ENCODE results near the gene TMC4. TPM values are rescaled to one million over a fixed set of nuclear protein-coding genes. Genes with fewer than 3 reads are reported as not detected.

Gene TMC4
- total and polyA plus RNA-seq, 3 donors from 2014 or later, result 0.31 to 4.1 (median 0.43) TPM

DNA sequence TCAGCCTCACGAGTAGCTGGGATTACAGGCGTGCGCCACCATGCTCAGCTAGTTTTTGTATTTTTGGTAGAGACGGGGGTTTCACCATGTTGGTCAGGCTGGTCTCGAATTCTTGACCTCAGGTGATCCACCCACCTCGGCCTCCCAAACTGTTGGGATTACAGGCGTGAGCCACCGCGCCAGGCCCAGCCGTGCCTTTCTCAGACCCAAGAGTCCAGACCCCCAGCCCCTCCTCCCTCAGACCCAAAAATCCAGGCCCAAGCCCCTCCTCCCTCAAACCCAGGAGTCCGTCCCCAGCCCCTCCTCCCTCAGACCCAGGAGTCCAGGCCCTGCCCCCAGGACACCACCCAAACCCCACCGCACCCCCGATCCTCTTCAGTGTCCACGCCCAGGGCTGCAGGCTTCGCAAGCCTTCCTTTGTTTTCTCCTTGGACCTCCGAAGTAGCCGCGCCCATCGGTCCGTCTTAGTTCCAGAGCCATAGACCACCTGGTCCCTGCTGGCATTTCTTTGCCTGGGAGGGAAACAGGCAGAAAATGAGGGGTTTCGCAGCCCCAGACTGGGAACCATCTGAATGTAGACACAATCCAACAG, 3.7 kb downstream of the TMC4 start:
- H3K27ac ChIP-seq, result no peak overlapping the region

DNA sequence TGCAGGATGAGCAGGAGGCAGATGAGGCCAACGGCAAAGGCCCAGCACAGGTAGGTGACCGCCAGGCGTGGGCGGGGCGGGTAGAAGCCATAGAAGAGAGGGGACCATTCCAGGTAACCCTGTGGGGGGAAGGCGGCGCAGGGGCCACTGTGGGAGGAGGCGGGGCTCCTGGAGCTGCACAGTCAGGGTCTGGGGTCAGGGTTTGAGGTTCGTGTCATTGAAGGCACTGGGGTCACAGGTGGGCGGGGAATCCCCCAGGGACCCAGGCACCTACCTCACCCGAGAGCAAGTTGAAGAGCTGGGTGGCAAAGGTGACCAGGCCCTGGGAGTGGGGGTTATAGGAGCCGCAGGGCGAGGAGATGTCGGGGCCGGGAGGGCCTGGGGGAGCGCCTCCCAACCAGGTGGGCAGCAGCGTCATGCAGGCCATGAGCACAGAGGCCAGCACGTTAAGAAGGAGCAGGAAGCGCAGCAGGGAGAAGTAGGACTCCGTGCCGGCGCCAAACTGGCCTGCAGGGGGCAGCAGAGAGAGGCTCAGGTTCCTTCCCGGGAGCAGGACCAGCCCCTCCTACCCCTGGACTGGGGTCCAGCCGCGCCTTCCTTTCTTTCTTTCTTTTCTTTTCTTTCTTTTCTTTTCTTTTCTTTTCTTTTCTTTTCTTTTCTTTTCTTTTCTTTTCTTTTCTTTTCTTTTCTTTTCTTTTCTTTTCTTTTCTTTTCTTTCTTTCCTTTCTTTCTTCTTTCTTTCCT, 4.6 kb downstream of the TMC4 start:
- peaks cover 6% of the 10 kb centered on the region for H3K4me1 ChIP-seq
- H3K36me3 ChIP-seq (ENCODE audit: low read depth, missing control alignments), result no peaks in the 10 kb centered on the region
- H3K27ac ChIP-seq, result no peak overlapping the region
- peak; percentile 95 for DNase-seq
- TF ChIP-seq POLR2A (IDR thresholded peaks at IDR 0.05), result no peak
- TF ChIP-seq, protein P1, sequence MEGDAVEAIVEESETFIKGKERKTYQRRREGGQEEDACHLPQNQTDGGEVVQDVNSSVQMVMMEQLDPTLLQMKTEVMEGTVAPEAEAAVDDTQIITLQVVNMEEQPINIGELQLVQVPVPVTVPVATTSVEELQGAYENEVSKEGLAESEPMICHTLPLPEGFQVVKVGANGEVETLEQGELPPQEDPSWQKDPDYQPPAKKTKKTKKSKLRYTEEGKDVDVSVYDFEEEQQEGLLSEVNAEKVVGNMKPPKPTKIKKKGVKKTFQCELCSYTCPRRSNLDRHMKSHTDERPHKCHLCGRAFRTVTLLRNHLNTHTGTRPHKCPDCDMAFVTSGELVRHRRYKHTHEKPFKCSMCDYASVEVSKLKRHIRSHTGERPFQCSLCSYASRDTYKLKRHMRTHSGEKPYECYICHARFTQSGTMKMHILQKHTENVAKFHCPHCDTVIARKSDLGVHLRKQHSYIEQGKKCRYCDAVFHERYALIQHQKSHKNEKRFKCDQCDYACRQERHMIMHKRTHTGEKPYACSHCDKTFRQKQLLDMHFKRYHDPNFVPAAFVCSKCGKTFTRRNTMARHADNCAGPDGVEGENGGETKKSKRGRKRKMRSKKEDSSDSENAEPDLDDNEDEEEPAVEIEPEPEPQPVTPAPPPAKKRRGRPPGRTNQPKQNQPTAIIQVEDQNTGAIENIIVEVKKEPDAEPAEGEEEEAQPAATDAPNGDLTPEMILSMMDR (IDR thresholded peaks at IDR 0.05), result peak; percentile 67 to 88 (median 87)
- no peaks in the 10 kb centered on the region for H3K27me3 ChIP-seq
- no peaks in the 10 kb centered on the region for H3K9me3 ChIP-seq
- intact Hi-C loops (cut with DNase I; ENCODE audit: low total_unique reads), result no loop called here
- whole genome bisulfite sequencing, 2 donors, result 16 to 19% methylated on average over 20 to 25 of the region's 25 CpGs
- H3K4me3 ChIP-seq, result no peak overlapping the region

More for the DNA sequence above, 3.7 kb downstream of the TMC4 start:
- Histone ChIP-seq H3K27me3 (no peaks in the 10 kb centered on the region), H3K9me3 (no peaks in the 10 kb centered on the region), H3K4me3 (no peak overlapping the region), H3K4me1 (peaks cover 6% of the 10 kb centered on the region), H3K36me3 (ENCODE audit: low read depth, missing control alignments) (no peaks in the 10 kb centered on the region)
- no peak for DNase-seq
- WGBS, 2 donors, result 77 to 78% methylated on average over 17 to 21 of the region's 21 CpGs
- intact Hi-C loops (cut with DNase I; ENCODE audit: low total_unique reads), result no loop called here
- no peak for TF ChIP-seq POLR2A (IDR thresholded peaks at IDR 0.05)
- TF ChIP-seq, protein P1 (IDR thresholded peaks at IDR 0.05), result no peak

DNA sequence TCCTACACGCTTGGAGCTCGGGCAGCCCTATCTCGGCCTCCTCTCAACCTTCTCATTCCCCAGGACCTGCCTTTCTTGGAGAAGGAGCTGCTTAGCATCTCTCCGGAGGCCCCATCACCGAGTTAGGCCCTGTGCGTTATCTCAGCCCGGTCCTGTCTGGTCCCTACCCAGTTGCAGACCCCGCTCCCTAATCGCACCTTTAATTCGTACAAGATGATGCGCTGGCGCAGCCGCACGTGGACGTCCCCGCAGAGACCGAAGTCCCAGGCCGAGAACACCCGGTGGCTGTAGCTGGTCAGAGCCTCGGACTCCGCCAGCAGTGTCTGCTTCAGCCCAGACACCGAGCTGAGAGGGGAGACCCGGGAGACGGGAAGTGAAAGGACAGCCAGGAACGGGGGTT, 7.7 kb downstream of the TMC4 start:
- Histone ChIP-seq H3K36me3 (ENCODE audit: low read depth, missing control alignments) (no peaks in the 10 kb centered on the region), H3K4me1 (peaks cover 10% of the 10 kb centered on the region), H3K27me3 (no peaks in the 10 kb centered on the region), H3K27ac (no peak overlapping the region), H3K9me3 (no peaks in the 10 kb centered on the region), H3K4me3 (no peak overlapping the region)
- TF ChIP-seq, protein P1 (IDR thresholded peaks at IDR 0.05), result no peak
- no peak for TF ChIP-seq POLR2A (IDR thresholded peaks at IDR 0.05)
- intact Hi-C loops (cut with DNase I; ENCODE audit: low total_unique reads), result no loop called here
- DNase-seq, result no peak
- 56 to 64% methylated on average over 13 to 25 of the region's 25 CpGs for WGBS, 2 donors

DNA sequence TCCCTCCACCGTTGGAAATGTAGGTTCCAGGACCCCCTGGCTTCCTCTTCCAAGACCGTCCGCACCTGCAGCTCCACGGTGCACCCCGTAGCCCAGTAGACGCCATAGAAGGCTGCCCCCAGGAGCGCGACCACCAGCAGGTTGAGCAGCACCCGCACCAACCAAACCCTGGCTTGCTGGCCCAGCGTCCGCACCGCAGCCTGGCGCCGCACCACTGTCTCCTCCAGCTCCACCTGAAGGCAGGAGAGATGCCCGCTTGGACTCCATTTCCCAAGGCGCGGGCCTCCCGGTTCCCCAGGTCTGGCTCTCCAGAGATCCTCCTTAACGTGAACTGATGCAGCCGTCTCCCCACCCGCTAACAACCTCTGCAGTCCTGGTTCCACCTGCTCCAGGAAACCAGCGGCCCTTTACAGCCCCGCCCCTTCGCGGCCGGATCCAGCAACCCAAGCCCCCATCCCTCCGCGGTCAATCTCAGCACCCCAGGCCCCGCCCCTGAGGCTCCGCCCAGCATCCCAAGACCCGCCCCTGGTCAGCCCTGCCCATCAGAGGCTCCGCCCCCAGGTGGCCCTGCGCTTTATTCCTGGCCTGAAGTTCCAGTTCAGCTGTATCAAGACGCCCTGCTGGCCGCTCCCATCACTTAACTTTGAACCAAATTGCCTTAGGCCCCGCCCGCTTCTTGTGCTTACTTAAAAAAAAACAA, 8.4 kb downstream of the TMC4 start:
- Histone ChIP-seq H3K4me3 (no peak overlapping the region), H3K36me3 (ENCODE audit: low read depth, missing control alignments) (no peaks in the 10 kb centered on the region), H3K27ac (no peak overlapping the region), H3K9me3 (no peaks in the 10 kb centered on the region), H3K4me1 (peaks cover 10% of the 10 kb centered on the region), H3K27me3 (no peaks in the 10 kb centered on the region)
- DNase-seq, result peak; percentile 65
- WGBS, 2 donors, result 5 to 15% methylated on average over 16 to 37 of the region's 37 CpGs
- intact Hi-C loops (cut with DNase I; ENCODE audit: low total_unique reads), result no loop called here
- no peak for TF ChIP-seq POLR2A (IDR thresholded peaks at IDR 0.05)
- TF ChIP-seq, protein P1 (IDR thresholded peaks at IDR 0.05), result no peak

Measured in testis (tissue), 3 donors.